HCT116 (cell line): Measurements from ENCODE around the gene FIBCD1. TPM values are rescaled to one million over a fixed set of nuclear protein-coding genes. Genes with fewer than 3 reads are reported as not detected.

Source experiments
- ATAC-seq: fragments of 200-7000 bp; cut with Tn5 transposase; 2 replicates; pipeline ENCODE4 v1.9.1; 2020; ENCODE audit warnings: mild to moderate bottlenecking, moderate library complexity
- BruUV-seq: library from RNA; stranded (reverse); fragments of 400-500 nt; replicated peaks from 2 replicates; lab custom pipeline; 2021; lab: Mats Ljungman, UMichigan
- CTCF ChIA-PET: fragments of 300-600 bp; sonication (Branson Sonifier 250); formaldehyde crosslinking; loops from one replicate; lab custom pipeline; 2021; ENCODE audit warnings: antibody characterized with exemption; lab: Charles Lee
- POLR2A ChIA-PET: fragments of 300-600, 350-600 bp; sonication (Branson Sonifier 250); formaldehyde crosslinking; loops from one replicate; lab custom pipeline; 2021; ENCODE audit warnings: antibody characterized with exemption; lab: Charles Lee
- RAD21 ChIA-PET, 2 experiments: fragments of 300-600 bp; sonication (Branson Sonifier 250); formaldehyde crosslinking; loops; one replicate each; lab custom pipeline; 2023; ENCODE audit warnings: low total read pairs in 2 of 2; ENCODE audit not compliant: uncharacterized antibody in 2 of 2, unreplicated experiment in 2 of 2, low non-redundant PET in 1 of 2; lab: Charles Lee
- DNase-seq: peaks from one replicate; pipeline ENCODE4 v3.0.0-alpha.2; 2010; ENCODE audit warnings: low read depth, low spot score
- H2AFZ ChIP-seq: fragments of 200-600 bp; shearing (Covaris generic), sonication (generic); 2 replicates; pipeline ENCODE4 v1.6.1; 2017; ENCODE audit warnings: low read depth, mixed run types, mixed read lengths, antibody characterized with exemption, low read length; ENCODE audit not compliant: poor library complexity, severe bottlenecking
- H3K27ac ChIP-seq: 2 replicates; pipeline ENCODE4 v1.5.1; 2012; ENCODE audit warnings: low read depth, low read length
- H3K27me3 ChIP-seq: fragments of 200-600 bp; sonication (generic); 2 replicates; pipeline ENCODE4 v1.6.1; 2016; ENCODE audit warnings: mixed run types, low read length, mixed read lengths; ENCODE audit not compliant: insufficient read depth
- H3K36me3 ChIP-seq, 2 experiments: fragments of 200-500 bp in 1 of 2; fragments of 200-600 bp in 1 of 2; sonication (Bioruptor generic) in 1 of 2; sonication (generic) in 1 of 2; 2 replicates each; pipeline versions ENCODE4 v1.5.1 to v1.6.1; 2014 to 2016; ENCODE audit warnings: low read length in 2 of 2, inconsistent platforms in 1 of 2, mixed read lengths in 1 of 2, mixed run types in 1 of 2; ENCODE audit not compliant: insufficient read depth in 2 of 2, control insufficient read depth in 1 of 2
- H3K4me1 ChIP-seq, 2 experiments: fragments of 200-600 bp in 1 of 2; sonication (generic) in 1 of 2; 2 replicates each; pipeline versions ENCODE4 v1.5.1 to v1.6.1; 2012 to 2017; ENCODE audit warnings: low read length in 2 of 2, inconsistent platforms in 1 of 2, mild to moderate bottlenecking in 1 of 2, mixed read lengths in 1 of 2, mixed run types in 1 of 2, moderate library complexity in 1 of 2; ENCODE audit not compliant: insufficient read depth in 2 of 2, control insufficient read depth in 1 of 2
- H3K4me2 ChIP-seq: fragments of 200-600 bp; sonication (generic); 2 replicates; pipeline ENCODE4 v1.6.1; 2017; ENCODE audit warnings: mixed run types, low read length, mixed read lengths
- H3K4me3 ChIP-seq, 2 experiments: fragments of 200-600 bp in 1 of 2; sonication (generic) in 1 of 2; replicated peaks in 1 of 2; 2 replicates each; pipeline ENCODE4 v1.5.1; 2011 to 2016; ENCODE audit warnings: low read length in 2 of 2, control low read depth in 1 of 2, low read depth in 1 of 2, mild to moderate bottlenecking in 1 of 2, mixed read lengths in 1 of 2, mixed run types in 1 of 2
- H3K79me2 ChIP-seq: fragments of 200-600 bp; sonication (generic); 2 replicates; pipeline ENCODE4 v1.6.1; 2017; ENCODE audit warnings: mild to moderate bottlenecking, mixed run types, low read length, moderate library complexity, mixed read lengths; ENCODE audit not compliant: insufficient read depth
- H3K9ac ChIP-seq: fragments of 200-600 bp; sonication (generic); 2 replicates; pipeline ENCODE4 v1.6.1; 2016; ENCODE audit warnings: low read length, mixed read lengths
- H3K9me2 ChIP-seq: fragments of 200-600 bp; sonication (generic), shearing (Covaris generic); 2 replicates; pipeline ENCODE4 v1.6.1; 2017; ENCODE audit warnings: mixed run types, mild to moderate bottlenecking, moderate library complexity; ENCODE audit not compliant: insufficient read depth
- H3K9me3 ChIP-seq, 2 experiments: fragments of 200-500 bp in 1 of 2; fragments of 200-600 bp in 1 of 2; sonication (Bioruptor generic) in 1 of 2; sonication (generic) in 1 of 2; 2 replicates each; pipeline ENCODE4 v1.6.1; 2014 to 2017; ENCODE audit warnings: low read length in 2 of 2, mixed read lengths in 2 of 2, inconsistent platforms in 1 of 2, low read depth in 1 of 2, mild to moderate bottlenecking in 1 of 2, mixed run types in 1 of 2, moderate library complexity in 1 of 2; ENCODE audit not compliant: control insufficient read depth in 1 of 2, insufficient read depth in 1 of 2
- H4K20me1 ChIP-seq: fragments of 200-600 bp; sonication (generic), shearing (Covaris generic); 2 replicates; pipeline ENCODE4 v1.6.1; 2017; ENCODE audit warnings: mixed run types, mild to moderate bottlenecking, moderate library complexity; ENCODE audit not compliant: insufficient read depth
- EGR1 ChIP-seq: IDR thresholded peaks from 2 replicates; pipeline ENCODE4 v1.6.1; 2012; ENCODE audit warnings: low read depth
- ELF1 ChIP-seq: IDR thresholded peaks from 2 replicates; pipeline ENCODE4 v1.6.1; 2012; ENCODE audit warnings: low read depth, borderline replicate concordance
- EZH2 ChIP-seq: fragments of 200-600 bp; sonication (generic); IDR thresholded peaks from 2 replicates; pipeline ENCODE4 v1.6.1; 2017; ENCODE audit warnings: antibody characterized with exemption, mixed run types
- EZH2phosphoT487 ChIP-seq: fragments of 200-600 bp; IDR thresholded peaks from 2 replicates; pipeline ENCODE4 v1.6.1; 2018; ENCODE audit warnings: antibody characterized with exemption, borderline replicate concordance
- POLR2A ChIP-seq: IDR thresholded peaks from 2 replicates; pipeline ENCODE4 v1.7.0; 2011; ENCODE audit warnings: borderline replicate concordance; ENCODE audit not compliant: insufficient read depth, insufficient read length; ENCODE audit errors: extremely low read depth
- RAD21 ChIP-seq: IDR thresholded peaks from 2 replicates; pipeline ENCODE4 v1.6.1; 2012; ENCODE audit warnings: low read depth, mild to moderate bottlenecking
- SP1 ChIP-seq: IDR thresholded peaks from 2 replicates; pipeline ENCODE4 v1.6.1; 2012; ENCODE audit warnings: low read depth
- SRF ChIP-seq: IDR thresholded peaks from 2 replicates; pipeline ENCODE4 v1.6.1; 2012; ENCODE audit warnings: low read depth
- YY1 ChIP-seq: IDR thresholded peaks from 2 replicates; pipeline ENCODE4 v1.6.1; 2011; ENCODE audit warnings: low read length, low read depth, moderate library complexity, mild to moderate bottlenecking; ENCODE audit not compliant: insufficient replicate concordance; ENCODE audit errors: extremely low read depth
- ZFX ChIP-seq: fragments of 450-650 bp; IDR thresholded peaks from 2 replicates; pipeline ENCODE4 v1.6.1; 2017
- ZNF274 ChIP-seq: fragments of 200-500 bp; sonication (Bioruptor generic); IDR thresholded peaks from 2 replicates; pipeline ENCODE4 v1.6.1; 2014; ENCODE audit warnings: mild to moderate bottlenecking, low read depth, low read length, inconsistent platforms
- intact Hi-C: fragments of 100-400 bp; cut with micrococcal nuclease; formaldehyde crosslinking; loops from 2 replicates; pipeline ENCODE4 v1.10.0; 2022
- total RNA-seq: library from RNA; stranded (reverse); gene quantifications from one replicate; pipeline ENCODE4 v1.2.1, GENCODE V29; 2021; ENCODE audit not compliant: unreplicated experiment
- TF ChIP-seq, protein P1 (sequence below): IDR thresholded peaks from 2 replicates; pipeline ENCODE4 v1.6.1; 2012
- TF ChIP-seq, protein P2 (sequence below): IDR thresholded peaks from 2 replicates; pipeline ENCODE4 v1.6.1; 2011; ENCODE audit warnings: mild to moderate bottlenecking, low read length, moderate library complexity; ENCODE audit not compliant: insufficient replicate concordance; ENCODE audit errors: extremely low read depth

The FIBCD1 gene
- total RNA-seq, 1 experiment from 2014 or later = 26.1 TPM

GRCh38 chr9:130874783-130875182 lies 64.3 kb downstream of the FIBCD1 start:
- no TSS peak for BruUV-seq
- no peaks in the 10 kb centered on the region for H3K4me1 ChIP-seq
- ChIA-PET RAD21 (no interaction called here), POLR2A (no interaction called here), CTCF (no interaction called here)
- DNase-seq = no peak
- H3K27me3 ChIP-seq = no peaks in the 10 kb centered on the region
- H4K20me1 ChIP-seq = no peaks in the 10 kb centered on the region; the same call in 1 of the 2 replicates
- H3K27ac ChIP-seq = no peak overlapping the region
- H3K9ac ChIP-seq = no peak overlapping the region
- H3K9me2 ChIP-seq = no peaks in the 10 kb centered on the region
- no peak overlapping the region for H2AFZ ChIP-seq
- no peak overlapping the region for H3K4me2 ChIP-seq
- no peak for TF ChIP-seq ZFX
- TF ChIP-seq YY1 = no peak
- no peak for TF ChIP-seq SP1
- TF ChIP-seq, protein P1, sequence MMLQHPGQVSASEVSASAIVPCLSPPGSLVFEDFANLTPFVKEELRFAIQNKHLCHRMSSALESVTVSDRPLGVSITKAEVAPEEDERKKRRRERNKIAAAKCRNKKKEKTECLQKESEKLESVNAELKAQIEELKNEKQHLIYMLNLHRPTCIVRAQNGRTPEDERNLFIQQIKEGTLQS = no peak
- no peak for TF ChIP-seq POLR2A
- no peak for TF ChIP-seq ZNF274
- TF ChIP-seq EZH2phosphoT487 = no peak
- TF ChIP-seq SRF = no peak
- TF ChIP-seq EGR1 = no peak
- TF ChIP-seq EZH2 = no peak
- no peak for TF ChIP-seq ELF1
- TF ChIP-seq, protein P2, sequence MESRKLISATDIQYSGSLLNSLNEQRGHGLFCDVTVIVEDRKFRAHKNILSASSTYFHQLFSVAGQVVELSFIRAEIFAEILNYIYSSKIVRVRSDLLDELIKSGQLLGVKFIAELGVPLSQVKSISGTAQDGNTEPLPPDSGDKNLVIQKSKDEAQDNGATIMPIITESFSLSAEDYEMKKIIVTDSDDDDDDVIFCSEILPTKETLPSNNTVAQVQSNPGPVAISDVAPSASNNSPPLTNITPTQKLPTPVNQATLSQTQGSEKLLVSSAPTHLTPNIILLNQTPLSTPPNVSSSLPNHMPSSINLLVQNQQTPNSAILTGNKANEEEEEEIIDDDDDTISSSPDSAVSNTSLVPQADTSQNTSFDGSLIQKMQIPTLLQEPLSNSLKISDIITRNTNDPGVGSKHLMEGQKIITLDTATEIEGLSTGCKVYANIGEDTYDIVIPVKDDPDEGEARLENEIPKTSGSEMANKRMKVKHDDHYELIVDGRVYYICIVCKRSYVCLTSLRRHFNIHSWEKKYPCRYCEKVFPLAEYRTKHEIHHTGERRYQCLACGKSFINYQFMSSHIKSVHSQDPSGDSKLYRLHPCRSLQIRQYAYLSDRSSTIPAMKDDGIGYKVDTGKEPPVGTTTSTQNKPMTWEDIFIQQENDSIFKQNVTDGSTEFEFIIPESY = no peak
- no peak for TF ChIP-seq RAD21
- H3K79me2 ChIP-seq = peaks cover 10% of the 10 kb centered on the region; the same call in 1 of the 2 replicates
- no peaks in the 10 kb centered on the region for H3K9me3 ChIP-seq
- no peak for ATAC-seq
- intact Hi-C loops = no loop called here
- no peak overlapping the region for H3K4me3 ChIP-seq
- peaks cover 32 to 46% of the 10 kb centered on the region in 2 experiments; a peak in 3 of 4 replicates for H3K36me3 ChIP-seq
